ENCODE data around the gene CD52. TPM values are rescaled to one million over a fixed set of nuclear protein-coding genes. Genes with fewer than 3 reads are reported as not detected.
"Not testable (repeated sequence)": the region's sequence is repeated elsewhere in the genome, so short reads cannot be mapped to it uniquely, and the experiment has no call there.

The CD52 gene
- total RNA-seq, 1 experiment from 2014 or later = not detected

DNA sequence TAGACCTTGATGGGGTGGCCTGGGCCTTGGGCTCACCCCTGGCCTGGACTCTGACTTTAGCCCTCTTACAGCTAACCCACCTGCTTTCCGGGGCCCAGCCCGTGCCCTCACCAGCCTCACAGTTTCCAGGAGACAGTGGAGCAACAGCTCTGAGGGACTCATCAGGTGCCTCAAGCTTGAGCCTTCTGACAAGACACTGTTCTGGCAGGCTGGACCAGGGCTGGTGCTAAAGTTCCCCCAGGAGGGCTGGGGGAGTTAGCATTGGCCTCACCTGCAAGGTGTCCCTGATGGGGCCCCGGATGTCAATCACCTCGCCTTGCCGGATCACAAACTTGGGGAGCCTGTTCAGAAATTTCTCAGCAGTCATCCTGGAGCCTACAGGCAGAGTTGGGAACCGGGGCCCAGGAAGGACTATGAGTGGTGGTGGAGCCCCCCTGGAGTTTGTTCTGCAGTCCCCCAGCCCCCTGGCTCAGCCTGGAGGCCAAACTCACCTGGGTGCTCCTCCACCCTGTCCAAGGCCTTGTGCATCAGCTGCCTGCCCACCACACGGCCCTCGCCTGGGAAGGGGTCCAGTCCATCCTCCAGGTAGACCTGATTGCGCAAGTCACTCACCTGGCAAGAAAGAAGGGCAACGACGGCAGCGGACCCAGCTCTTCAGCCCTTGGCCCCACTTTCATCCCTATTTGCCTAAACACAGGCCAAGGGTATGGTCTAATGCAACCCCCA, 33.7 kb upstream of the CD52 start:
- DNase-seq (ENCODE audit: low read depth) = no peak

- DNase-seq (ENCODE audit: low read depth) = peak; percentile 91
Measured at GRCh38 chr1:26284597-26285347, 33.0 kb upstream of the CD52 start.

- DNase-seq (ENCODE audit: low read depth) = no peak
Measured at GRCh38 chr1:26285366-26286063, 32.2 kb upstream of the CD52 start.

DNA sequence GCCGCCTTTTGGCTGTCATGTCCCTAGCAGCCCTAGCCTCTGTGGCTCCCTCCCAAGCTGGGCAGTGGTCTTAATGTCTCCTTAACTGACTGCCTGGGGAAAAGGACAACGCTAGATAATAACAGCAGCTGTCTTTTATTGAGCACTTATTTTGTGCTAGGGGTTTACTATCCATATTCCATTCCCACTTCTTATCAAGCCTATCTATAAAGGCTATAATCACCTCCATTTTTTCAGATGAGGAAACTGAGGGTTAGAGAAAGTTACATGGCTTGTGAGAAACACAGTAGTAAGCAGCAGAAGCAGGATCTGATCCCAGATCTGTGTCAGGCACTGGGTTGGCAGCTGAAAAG, 31.7 kb upstream of the CD52 start:
- no peak for DNase-seq (ENCODE audit: low read depth)

GRCh38 chr1:26287033-26287711, 30.6 kb upstream of the CD52 start:
- peak; percentile 52 for DNase-seq (ENCODE audit: low read depth)

- no peak for DNase-seq (ENCODE audit: low read depth)
Measured at GRCh38 chr1:26287811-26288210, 29.9 kb upstream of the CD52 start.

DNA sequence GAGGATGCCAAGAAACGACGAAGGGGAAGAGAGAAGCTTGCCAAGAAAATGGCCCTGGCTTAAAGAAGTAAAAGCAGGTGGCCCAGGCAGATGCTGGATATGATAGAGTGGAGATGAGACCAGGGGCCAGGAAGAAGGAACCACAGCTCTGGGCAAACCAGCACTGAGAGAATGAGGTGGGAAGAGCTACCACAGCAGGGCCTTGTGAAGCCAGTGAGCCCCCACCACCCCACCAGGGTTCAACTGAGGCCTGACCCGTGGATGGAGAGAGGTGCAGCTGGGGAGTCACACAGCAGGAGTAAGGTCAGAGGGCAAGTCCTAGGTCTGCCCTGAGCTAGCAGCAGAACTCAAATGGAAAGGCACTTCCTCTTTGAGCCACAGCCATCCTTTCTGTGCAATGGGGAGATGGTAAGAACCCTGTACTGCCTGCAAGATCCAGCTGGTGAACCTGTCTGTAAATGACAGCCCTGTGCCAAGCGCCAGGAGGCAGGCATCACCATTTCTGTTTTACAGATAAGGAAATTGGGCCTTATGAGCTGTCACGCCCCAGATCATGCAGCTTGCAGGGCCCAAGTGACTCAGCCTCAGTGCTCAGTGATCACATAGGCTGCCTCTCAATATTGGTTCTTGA, 29.3 kb upstream of the CD52 start:
- DNase-seq (ENCODE audit: low read depth) = no peak

DNA sequence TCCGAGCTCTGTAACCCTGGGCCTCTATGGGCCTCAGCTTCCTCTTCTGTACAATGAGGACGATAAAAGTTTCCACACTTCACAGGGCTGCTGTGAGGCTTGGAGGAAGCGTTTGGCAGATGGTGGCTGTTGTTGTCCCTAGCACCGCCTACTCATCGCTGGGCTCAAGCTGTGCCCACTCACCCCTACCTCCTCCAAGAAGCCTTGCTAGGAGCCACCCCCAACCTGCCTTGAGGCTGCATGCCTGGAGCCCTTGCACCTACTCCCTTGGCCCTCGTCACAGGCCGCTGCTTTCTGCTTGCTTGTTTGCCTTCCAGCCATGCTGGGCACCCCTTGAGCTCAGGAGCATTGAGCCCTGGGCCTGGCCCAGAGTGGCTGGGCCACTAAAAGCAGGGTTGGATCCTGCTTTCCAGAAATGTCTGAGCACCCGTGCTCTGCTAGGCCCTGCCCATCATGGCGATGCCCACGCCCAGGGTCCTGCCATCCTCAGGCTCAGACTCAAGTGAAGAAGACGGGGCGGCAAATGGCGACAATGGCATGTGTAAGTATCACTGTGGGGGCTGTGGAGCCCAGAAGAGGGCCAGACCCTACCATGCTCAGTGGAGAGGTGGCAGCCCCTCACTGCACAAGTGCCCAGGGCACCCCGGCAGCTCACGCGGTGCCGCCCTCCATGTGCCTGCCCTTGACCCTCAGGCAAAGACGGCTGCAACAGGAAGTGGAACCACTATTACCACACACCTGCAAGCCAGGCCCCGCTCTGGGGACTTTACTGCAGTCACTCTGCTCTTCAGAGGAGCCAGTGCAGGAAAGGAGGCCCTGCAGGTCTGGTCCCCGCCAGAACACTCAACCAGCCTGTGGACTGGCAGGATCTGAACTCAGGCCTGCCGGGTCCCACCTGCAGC, 28.3 kb upstream of the CD52 start:
- DNase-seq (ENCODE audit: low read depth) = no peak

DNA sequence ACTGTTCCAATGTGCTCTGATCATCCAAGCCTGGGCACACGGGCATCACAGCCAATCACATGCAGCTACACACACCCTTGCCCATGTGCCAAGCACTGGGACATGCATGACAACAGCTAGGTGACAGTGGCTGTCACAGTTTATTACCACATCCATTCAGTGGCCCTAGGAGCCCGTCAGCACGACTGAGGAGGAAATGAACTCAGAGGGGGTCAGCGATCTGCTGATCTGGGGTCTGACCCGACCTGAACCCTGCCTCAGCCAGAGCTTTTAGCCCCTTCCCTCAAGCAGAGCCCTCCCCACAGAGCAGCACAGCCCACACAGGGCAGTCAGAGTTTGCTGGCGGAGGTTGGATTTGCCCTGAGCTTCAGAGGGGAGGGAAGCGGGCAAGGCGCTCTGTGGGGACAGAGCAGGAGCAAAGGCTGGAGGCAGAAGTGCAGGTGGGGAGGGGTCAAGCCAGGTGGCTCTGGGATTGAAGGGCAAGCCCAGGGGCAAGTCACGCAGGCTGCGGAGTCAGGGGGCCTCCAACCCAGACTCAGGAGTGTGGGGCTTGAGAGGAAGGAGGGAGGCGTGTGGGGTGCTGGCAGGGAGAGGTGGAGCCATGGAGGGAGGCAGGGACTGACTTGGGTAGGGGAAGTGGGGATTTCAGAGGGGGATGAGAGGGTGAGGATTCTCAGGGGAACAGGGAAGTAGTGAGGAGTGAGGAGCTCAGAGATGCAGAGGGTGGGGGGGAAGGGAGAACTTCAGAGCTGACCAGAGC, 27.5 kb upstream of the CD52 start:
- no peak for DNase-seq (ENCODE audit: low read depth)

- no peak for DNase-seq (ENCODE audit: low read depth)
Measured at GRCh38 chr1:26290882-26291261, 26.9 kb upstream of the CD52 start.

- no peak for DNase-seq (ENCODE audit: low read depth)
Measured at GRCh38 chr1:26291433-26291832, 26.3 kb upstream of the CD52 start.

- DNase-seq (ENCODE audit: low read depth) = no peak
Measured at GRCh38 chr1:26291939-26292338, 25.8 kb upstream of the CD52 start.

GRCh38 chr1:26292735-26293134, 25.0 kb upstream of the CD52 start:
- not testable (repeated sequence) for DNase-seq (ENCODE audit: low read depth)

GRCh38 chr1:26293911-26294463, 23.8 kb upstream of the CD52 start:
- DNase-seq (ENCODE audit: low read depth) = no peak

DNA sequence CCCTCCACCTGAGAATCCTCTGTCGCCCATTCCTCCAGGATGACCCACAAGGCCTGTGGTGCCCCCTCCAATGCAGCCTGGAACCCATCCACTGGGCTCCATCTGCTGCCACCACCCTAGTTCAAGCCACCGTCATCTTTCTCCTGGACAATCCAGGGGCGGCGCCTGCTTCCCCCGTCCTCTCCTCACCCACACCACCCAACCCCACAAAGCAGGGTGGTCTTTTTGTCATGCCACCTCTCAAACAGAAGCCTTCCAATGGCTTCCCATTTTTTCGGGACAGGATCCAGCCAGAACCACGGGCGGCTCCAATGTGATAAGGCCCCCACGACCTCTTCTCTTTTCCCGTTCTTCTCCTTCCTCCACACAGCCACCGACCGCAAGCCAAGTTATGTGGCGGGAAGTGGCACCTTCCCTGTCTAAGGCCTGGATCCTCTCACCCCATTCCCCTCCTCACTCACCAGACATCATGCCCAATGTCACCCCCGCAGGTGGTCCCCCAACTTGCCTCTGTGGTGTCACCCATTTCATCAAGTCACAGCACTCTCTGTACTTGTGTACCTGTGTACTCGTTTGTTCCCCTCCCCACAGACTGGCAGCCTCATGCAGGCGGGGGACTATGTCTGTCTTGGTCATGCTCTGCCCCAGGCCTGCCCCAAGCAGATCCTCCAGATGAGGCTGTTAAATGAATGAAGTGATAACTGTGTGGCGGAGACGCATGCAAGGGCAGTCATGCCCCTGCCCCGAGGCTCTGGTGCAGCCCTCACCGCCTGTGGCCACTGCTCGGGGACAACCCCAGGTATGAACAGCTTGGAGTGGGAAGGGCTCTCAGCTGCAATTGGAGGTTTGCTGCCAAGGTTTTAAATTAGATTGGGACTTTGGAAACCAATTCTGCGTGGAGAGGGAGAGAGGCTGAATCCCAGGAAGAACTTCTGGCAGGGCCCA, 22.3 kb upstream of the CD52 start:
- DNase-seq (ENCODE audit: low read depth) = no peak

DNA sequence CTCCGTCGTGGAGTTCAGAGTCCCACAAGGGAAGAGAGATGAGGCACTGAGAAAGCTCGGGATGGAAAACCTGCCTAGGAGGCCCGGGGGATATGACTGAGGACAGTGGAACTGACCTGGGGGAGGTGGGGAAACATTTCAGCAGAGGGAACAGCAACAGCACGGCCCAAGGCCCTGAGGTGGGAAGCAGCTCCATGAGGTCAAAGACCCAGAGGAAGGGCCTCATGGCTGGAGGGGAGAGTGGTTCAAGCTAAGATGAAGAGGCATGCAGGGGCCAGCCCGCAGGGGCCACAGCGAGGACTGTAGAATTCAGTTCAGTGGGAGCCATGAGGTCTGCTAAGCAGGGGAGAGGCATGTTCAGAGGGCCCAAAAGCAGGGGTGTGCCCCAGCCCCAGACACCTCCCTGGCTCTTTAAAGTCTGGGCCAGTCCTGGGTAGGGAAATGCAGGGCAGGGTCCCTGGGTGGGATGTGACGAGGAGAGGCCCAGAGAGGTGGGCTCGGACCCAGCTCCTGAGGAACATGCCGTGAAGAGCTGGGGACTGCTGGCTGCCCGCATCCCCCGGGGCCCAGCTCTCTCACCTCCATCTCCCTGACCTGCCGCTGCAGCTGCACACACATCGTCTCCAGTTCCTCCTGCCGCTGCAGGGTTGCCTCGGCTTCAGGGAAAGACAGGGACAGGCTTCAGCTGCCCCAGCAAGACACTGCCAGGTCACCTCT, 21.3 kb upstream of the CD52 start:
- DNase-seq (ENCODE audit: low read depth) = no peak

GRCh38 chr1:26297057-26297790, 20.5 kb upstream of the CD52 start:
- DNase-seq (ENCODE audit: low read depth) = no peak
